Mammary epithelial cell (primary cell): ENCODE measurements around the gene STAT1.

Experiments
- EZH2 ChIP-seq: IDR thresholded peaks from 2 replicates; pipeline ENCODE4 v1.6.1; 2012; ENCODE audit warnings: low read length, inconsistent platforms, borderline replicate concordance
- TF ChIP-seq, protein P1 (sequence below), 2 donors: IDR thresholded peaks in 1 of 2; conservative IDR thresholded peaks in 1 of 2; 2 replicates each; pipeline ENCODE4 v1.5.1; 2011 to 2012; ENCODE audit warnings: inconsistent platforms in 2 of 2, low read length in 2 of 2, mild to moderate bottlenecking in 2 of 2, control low read depth in 1 of 2, low read depth in 1 of 2; ENCODE audit not compliant: insufficient read depth in 1 of 2; ENCODE audit errors: extremely low read depth in 1 of 2

DNA sequence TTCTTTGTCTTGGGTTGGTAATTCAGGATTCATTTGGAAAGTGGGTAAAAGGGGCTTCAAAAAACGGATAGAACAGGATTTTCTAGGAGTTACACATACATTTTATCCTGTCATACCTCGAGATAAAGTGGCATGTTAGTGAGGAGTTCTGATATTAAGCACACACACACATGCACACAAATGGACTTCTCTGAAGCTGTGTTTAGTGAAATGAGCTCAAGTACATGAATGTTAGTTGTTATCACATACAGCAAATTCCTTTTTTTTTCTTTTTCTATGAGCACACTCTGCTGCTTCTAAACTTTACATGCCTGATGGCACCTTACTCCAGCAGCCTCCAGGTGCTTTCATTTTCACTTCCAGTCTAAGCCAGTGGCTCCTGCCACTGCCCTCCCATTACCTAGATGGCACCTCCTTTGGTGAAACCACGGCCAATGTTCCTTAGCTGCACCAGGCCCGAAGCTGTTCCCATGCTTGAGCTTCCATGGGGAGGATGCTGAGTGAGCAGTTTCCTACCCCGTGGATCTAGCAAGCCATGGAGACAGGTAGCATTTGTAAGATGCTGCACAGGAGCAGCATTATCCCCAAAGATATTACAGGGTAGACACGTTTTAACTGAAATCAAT lies 49.7 kb downstream of the STAT1 start:
- TF ChIP-seq, protein P1, sequence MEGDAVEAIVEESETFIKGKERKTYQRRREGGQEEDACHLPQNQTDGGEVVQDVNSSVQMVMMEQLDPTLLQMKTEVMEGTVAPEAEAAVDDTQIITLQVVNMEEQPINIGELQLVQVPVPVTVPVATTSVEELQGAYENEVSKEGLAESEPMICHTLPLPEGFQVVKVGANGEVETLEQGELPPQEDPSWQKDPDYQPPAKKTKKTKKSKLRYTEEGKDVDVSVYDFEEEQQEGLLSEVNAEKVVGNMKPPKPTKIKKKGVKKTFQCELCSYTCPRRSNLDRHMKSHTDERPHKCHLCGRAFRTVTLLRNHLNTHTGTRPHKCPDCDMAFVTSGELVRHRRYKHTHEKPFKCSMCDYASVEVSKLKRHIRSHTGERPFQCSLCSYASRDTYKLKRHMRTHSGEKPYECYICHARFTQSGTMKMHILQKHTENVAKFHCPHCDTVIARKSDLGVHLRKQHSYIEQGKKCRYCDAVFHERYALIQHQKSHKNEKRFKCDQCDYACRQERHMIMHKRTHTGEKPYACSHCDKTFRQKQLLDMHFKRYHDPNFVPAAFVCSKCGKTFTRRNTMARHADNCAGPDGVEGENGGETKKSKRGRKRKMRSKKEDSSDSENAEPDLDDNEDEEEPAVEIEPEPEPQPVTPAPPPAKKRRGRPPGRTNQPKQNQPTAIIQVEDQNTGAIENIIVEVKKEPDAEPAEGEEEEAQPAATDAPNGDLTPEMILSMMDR (conservative IDR thresholded peaks at IDR 0.05 in 1 of 2, IDR thresholded peaks at IDR 0.05 in 1 of 2; ENCODE audit: extremely low read depth in 1 of 2, insufficient read depth in 1 of 2, low read depth in 1 of 2, low read length in 2 of 2): no peak
- no peak for TF ChIP-seq EZH2
